AG08396 (cell line): ENCODE data around the gene DERL3.

Experiments
- DNase-seq: peaks from one replicate; pipeline ENCODE4 v3.0.0; 2012; ENCODE audit warnings: low spot score, mixed read lengths

The DERL3 gene

DNA sequence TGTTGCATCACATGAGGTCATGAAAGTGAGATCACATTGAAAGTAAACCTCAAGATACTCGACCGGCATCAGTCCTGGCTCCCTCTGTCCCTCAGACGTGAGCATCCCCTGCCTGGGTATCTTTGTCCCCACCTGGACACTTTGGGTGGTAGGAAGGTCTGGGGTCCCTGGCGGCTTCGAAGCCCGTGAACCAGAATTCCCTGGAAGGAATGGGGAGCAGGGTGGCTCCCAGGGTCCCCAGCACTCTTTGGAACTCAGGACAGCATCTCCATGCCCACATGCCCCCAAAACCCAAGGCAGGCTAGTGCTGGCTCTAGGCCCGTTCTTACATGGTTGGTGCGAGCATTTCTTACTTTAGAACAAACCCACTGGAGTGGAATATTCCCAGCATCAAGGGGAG, 7.5 kb downstream of the DERL3 start:
- no peak for DNase-seq

DNA sequence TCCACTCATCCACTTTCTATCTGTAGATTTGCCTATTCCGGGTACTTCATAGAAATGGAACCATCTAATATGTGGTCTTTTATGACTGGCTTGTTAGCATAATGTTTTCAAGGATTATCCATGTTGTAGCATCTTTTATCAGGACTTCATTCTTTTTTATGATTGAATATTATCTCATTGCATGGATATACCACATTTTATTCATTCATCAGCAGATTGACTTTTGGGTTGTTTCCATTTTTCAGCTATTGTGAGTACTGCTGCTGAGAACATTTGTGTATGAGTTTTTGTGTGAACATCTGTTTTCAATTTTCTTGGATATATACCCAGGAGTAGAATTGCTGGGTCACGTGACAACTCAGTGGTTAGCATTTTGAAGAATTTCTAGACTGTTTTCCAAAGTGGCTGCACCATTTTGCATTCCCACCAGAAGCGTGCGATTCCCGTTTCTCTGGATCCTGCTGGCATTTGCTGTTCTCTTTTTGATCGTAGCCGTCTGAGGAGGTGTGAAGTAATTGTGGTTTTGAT, 8.9 kb downstream of the DERL3 start:
- peak; percentile 41 for DNase-seq

DNA sequence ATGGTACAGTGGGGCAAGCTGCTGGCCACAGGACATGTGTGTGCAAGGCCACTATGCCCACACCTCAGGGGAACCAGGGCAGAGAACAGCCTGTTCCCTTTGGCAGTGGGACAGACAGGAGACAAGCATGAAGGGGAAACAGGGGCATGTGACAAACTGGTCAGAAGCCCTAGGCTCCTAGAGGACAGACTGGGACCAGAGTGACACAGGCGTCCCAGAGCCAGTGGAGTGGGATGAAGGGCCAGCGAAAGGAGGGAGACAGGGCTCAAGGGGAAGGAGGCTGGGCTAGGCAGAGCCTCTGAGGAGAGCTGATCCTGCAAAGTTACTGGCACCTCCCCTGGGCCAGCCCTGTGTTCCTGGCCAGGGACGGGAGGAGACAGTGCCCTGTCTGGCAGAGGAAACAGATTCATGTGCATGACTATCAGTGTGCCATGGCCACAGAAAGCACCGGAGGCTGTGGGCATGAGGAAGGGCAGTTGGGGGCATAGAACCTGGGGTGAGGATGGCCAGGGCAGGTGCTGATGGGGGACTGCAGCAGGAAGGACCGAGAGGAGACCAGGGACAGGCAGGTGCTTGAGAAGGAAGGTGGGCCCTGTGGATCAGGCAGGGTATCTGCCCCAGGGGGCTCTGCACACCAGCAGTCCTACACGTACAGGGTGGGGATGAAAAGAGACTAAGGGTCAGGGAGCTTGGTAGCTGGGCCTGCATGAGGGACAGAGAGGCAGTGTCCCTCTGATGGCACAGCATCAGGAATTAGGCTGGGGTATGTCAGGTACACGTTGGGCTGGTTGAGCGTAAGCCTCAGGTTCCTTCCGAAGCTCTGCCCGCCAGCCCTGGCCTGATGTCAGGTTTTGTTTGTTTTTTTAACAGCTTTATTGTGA, 9.8 kb downstream of the DERL3 start:
- DNase-seq, result no peak

DNA sequence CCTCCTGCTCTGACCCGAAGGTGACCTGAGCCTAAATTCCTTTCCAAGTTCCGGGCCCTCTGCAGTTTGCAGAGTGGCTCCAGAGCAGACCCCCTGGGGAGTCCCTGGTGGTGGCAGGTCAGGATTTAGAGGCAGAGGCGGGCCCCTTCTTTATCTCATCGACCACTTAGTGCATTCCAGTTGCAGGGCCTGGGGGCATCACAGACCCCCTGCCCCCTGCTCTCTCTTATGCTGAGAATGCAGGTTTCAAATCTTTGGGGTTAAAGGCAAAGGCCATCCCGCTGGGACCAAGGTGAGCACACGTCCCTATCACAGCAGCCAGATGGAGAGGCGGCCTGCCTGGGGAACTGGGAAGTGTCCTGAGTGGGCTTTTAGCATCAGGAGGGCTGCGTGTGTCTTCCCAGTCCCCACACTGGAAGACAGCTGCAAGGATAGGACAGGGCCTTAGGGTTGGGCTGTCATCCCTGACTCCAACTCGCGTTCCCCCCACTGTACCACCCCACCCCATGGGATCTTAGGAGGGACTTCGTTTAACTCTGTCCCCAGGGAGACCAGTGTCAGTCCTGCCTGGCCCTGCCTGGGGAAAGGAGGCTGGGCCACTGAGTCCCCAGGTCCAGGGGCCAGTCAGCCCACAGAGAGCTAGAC, 11.3 kb downstream of the DERL3 start:
- DNase-seq, result no peak

DNA sequence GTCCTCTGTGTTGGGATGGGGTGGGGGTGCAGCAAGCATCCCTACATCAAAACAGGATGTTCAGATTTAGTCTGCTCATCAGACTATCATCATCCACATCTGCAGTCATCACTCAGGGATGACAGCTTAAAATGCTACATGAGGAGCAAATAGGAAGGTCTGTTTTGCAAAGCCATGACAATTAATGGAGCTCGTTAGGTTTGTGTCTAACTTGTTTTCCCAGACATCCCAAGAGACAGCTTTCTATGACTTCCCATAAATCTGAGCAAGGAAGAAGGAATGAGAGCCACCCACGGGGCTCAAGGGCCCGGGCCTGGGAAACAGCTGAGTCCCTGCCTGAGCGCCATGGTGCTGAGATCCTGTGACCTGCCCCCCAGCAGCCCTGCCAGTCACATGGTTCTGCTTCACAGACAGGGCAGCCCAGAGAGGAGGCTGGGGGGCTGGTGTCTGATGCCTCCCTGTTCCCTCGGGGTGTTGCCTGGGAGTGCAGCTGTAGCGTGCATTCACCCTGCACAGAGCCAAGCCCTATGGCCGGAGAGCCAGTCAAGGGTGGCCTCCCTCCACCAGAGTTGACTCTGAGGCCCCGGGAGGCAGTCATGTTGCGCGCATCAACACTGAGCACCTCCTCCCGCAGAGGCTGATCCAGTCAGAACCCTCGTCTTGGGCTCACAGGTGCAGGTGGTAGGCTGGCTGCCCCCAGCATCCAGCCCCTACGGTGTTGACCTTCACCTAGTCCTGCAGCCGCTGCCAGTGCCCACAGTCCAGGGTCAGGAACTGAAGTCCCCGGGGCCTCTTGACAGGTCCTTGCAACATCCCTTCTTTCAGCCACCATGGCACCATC, 12.1 kb downstream of the DERL3 start:
- DNase-seq, result no peak

DNA sequence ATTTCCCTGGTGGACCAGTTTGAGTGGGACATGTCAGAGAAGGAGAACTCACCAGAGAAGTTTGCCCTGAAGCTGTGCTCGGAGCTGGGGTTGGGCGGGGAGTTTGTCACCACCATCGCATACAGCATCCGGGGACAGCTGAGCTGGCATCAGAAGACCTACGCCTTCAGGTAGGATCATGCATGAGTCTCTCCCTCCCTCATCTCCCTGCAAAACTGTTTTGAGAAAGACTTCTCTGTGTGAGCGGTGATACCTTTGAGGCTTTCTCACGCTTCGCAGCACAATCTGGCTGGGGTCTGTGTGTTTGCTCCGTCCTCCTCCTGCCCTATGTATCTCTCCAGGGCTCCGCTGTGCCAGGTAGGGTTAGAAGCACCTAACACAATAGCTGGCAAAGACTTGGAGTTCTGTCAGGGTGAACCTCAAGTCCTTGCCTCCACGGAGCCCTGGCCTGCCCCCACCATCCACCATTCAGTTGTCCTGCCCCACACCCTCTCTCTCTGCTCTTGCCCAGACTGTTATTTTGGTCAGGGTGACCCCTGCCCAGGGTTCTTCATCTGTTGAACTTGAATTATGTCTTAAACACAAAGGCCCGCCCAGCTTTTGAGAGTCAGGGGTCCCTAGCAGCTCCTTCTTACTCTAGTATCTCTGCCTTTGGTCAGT, 13.4 kb downstream of the DERL3 start:
- DNase-seq, result no peak

DNA sequence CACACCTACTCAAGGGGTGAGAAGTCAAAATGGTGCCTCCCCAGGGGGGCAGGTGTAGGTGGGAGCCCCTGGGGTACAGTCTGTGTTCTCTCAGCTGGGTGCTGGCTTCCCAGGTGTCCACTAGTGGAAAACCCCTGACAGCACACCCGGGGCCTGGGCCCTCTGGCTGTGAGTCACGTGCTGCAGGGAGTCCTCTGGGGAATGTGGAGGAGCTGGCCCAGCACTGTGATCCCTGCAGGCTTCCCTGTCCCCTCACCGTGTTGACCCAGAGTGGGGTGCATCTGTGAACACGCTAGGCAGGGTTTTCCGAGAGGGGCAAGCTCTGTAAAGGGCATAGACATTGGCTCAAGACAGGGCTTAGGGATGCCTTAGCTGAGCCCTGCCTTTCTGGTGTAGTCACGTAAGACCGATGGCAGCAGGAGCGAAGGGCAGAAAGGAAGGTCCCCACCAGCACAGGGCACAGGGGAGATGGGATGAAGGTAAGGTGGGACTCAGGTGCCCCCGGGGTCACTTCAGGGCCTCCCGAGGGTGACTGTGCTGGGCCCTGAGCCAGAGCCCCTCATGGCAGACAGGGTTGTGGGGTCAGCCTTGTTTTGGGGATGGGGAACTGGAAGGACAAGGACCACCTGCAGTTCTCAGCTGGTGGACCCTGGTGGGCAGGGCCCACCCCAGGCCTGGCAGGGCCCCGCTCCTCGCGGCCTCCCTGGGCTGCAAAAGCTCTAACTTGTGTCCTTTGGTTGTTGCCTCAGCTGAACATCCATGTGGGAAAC, 14.1 kb downstream of the DERL3 start:
- no peak for DNase-seq

DNA sequence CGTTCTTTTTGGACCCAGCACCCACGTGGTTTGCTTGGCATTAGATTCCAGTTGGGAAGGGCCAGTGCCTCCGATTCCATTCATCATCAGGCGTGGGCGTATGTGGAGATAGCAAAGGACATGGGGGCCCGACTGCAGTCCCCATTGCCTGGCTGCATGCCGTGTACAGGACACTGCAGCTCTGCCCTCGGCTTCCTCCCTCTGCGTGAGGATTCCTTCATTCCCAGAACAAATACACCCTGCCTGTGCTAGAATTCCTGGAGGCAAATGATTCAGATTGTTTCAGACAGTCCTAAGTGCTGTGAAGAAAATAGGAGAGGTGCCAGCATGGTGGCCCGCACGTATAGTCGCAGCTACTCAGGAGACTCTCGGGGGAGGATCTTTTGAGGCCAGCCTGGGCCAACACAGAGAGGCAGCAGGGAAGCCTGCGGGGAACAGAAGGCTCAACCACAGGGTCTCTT, 15.4 kb downstream of the DERL3 start:
- DNase-seq, result no peak

DNA sequence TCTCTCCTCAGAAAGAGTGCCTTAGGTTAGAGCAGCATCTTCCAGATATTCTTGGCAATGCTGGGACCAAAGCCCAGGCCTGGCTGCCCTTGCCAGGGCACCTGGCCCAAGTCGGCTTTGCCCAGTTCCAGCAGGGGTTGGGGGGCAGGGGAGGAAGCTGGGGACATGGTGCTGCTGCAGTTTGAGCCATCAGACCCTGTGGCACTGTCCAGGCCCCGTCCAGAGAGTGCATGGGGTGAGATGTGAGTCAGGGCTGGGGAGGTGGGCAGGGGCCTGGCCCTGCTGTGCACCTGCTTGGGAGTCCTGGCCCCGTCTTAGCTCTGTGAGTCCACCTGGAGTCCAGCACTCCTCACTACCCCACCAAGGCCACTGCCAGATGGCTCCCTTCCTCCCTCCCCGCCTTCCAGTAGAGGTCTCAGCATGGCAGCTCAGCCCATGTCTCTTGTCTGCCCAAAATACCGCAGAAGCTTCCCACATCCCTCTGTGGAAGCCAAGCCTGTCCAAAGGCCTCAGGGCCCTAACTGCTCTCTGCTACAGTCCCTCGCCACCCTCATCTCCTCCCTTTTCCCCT, 16.6 kb downstream of the DERL3 start:
- no peak for DNase-seq

DNA sequence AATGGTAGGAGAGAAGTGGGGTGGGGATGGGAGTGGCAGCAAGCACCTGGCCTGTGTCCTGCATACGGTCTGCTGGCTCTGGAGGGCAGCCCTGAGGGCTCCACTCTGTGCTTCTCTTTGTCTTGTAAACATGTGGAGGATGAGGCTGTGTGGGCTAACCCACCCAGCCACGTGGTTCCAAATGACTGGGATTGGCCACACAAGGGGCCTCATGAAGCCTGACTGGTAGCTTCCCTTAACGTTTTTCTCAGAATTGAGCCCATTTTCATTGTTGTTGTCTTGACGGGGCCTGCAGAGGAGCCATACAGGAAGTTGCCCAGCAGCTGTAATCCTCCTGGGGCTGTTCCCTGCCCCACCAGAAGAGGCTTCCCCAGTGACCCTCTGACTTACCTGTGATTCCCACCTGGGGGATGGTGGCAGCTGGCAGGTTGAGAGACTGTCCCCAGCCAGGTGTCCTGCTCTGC, 18.0 kb downstream of the DERL3 start:
- DNase-seq, result no peak

DNA sequence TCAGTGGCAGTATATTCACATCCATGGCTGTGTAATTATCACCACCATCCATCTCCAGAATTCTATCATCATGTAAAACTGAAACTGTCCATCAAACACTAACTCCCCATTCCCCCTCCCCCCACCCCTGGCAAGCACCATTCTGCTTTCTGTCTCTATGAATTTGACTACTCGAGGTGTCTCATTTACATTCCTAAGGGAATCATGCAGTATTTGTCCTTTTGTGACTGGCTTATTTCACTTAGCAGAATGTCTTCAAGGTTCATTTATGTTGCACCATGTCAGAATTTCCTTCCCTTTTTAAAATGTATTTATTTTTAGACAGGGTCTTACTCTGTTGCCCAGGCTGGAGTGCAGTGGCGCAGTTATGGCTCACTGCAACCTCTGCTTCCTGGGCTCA, 20.3 kb downstream of the DERL3 start:
- DNase-seq, result no peak

DNA sequence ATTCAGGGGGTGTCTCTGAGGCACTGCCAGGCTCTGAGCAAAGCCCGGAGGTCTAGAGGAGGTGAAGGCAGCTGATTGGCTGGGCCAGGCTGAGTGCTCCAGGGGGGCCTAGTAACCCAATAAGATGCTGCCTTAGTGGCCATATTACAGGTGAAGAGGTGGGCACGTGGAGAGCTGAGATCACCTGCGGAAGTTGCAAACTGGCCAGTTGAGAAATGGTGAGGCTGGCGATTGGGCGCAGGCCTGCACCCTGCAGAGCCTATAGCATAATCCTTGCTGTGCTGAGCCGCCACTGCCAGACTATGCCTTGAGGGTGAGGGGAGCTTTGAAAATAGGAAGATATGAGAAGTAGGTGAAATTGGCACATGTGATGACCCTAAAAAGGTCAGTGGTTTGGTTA, 21.7 kb downstream of the DERL3 start:
- no peak for DNase-seq

DNA sequence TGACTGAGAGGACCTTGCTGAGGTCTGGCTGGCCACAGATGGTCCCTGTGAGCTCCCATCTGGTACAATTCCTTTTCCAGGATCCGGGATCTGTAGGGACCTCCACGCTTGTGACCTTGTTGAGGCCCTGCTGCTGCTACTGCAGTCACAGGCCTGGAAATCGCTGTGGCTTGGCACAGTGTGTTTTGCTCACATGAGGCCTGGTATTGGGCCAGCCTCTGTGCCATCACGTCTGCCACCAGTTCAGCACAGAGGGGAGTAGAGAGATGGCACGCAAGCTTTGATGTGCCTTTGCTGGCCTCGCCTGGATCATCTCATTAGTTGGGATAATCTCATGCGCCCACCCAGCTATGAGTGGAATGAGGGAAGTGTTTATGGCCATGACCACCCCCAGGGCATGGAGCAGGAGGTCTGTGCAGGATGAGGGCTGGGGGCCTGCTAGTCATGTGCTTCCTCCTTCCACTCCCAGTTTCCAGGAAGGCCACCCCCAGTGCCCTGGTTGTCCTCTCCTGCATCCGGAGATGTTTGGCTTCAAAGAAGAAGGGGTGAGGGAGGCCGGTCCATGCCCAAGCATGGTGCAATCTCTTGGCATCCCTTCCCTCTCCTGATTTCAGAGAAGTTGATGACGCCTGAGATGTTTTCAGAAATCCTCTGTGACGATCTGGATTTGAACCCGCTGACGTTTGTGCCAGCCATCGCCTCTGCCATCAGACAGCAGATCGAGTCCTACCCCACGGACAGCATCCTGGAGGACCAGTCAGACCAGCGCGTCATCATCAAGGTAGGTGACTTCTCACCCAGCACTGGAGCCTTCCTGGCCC, 22.4 kb downstream of the DERL3 start:
- DNase-seq, result no peak

DNA sequence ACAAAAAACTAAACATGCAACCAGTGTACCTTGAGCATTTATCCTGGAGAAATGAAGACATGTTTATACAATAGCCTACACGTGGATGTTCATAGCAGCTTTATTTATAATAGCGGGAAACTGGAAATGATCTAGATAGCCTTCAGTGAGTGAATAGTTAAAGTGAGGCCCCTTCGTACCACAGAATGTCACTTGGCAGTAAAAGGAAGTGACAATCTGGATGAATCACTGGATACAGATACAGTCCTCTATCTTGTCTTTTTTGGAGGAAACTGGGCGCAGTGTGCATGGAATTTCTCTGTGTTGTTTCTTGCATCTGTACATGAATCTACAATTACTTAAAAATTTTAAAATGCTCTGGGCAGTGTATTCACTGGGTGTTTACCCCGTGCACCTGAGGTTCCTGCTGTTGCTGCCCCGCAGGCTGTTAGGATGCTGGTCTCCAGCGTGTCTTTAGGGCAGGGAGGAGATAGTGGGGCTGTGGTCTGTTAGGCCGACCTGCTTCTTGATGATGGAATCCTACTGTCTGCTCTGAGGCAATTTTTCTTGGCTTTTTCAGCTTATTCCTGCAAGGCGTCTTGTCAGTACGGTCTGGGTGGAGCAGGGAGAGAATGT, 23.2 kb downstream of the DERL3 start:
- DNase-seq, result no peak

DNA sequence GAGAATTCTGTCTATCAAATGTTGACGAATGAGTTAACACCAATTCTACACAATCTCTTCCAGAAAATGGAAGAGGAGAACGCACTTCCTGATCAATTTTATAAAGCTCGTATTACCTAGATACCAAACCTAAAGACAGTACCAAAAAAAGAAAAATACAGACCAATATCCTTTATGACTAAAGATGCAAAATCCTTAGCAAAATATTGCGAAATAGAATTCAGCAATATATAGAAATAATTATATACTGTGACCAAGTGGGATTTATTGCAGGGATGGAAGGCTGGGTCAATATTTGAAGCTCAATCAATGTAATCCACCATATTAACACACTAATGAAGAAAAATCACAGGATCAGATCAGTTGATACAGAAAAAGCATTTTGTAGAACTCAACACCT, 26.4 kb downstream of the DERL3 start:
- DNase-seq, result no peak

DNA sequence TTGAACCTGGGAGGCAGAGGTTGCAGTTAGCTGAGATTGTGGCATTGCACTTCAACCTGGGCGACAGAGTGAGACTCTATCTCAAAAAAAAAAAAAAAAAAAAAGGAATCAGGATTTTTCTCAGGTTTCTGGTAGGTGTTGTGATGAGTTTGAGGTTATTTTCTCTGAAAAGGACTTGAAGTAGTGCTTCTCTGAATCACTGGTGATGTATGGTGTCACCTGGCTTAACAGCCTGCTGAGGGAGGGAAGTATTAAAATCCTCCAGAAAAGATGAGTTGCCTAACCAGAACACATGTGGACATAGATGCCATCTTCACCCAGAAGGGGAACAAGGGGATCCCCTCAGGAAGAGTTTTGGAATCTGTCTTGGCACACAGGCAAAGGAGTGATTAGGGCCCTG, 32.0 kb downstream of the DERL3 start:
- no peak for DNase-seq

DNA sequence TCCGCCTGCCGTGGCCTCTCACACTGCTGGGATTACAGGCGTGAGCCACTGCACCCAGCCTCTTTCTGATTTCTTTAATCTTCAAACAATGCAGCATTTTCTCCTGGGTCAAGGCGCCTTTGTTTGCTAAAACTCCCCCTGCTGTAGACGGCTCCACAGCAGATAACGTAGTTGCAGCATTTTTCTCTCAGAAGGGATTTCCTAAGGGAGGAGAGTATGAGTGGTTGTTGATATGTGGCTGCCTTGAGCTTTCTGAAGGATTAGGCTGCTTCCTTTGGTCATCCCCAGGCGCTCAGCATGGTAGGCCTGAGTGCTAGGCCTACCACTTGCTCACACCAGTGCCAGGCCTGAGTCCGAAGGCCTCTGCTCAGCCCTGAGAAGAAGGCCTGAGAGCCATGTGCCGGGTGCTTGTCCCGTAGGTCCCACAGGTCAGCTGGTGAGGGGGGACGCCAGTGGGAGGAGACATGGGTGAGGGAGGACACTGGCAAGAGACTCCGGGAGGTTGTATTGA, 34.0 kb downstream of the DERL3 start:
- no peak for DNase-seq

DNA sequence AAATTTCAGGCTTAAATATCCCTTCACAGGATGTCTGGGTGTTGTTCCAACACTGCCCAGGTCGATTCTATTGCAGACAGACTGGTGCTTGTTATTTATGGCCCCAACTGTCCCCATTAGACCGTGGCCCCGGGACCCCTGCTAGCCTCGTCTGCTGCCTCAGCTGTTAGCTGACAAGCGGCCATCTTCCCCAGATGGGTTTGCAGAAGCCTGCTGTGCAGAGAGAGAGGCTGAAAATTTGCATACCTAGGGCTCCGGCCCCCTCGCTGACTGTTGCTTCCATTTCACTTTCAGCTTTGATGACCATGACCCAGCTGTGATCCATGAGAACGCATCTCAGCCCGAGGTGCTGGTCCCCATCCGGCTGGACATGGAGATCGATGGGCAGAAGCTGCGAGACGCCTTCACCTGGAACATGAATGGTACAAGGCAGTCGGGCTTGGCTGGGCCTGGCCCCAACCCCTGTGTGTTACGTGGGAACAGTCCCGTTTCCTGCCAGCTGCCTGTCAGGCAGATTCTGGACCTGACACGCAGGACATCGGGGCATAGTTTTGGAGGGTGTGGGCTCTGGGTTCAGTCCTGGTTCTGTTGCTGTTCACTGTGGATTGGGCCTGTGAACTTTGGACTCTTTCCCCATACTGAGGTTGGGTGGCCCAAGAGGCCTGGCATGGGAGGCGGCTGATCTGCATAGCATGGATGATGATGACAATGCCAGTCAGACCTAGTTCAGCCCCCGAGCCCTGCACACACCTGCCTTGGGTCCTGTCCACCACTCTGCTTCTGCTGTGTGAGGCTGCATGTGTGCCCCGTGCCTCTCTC, 35.6 kb downstream of the DERL3 start:
- DNase-seq, result no peak
